NCI-H1417 treated with DMSO at 0.1 percent for 48 hours (cell line): ENCODE measurements around the gene BACH1.
"Not testable (repeated sequence)": the region's sequence is repeated elsewhere in the genome, so short reads cannot be mapped to it uniquely, and the experiment has no call there.

Experiments used
- DNase-seq: peaks from one replicate; lab custom pipeline; 2025; lab: John Stamatoyannopoulos, UW

The BACH1 gene

DNA sequence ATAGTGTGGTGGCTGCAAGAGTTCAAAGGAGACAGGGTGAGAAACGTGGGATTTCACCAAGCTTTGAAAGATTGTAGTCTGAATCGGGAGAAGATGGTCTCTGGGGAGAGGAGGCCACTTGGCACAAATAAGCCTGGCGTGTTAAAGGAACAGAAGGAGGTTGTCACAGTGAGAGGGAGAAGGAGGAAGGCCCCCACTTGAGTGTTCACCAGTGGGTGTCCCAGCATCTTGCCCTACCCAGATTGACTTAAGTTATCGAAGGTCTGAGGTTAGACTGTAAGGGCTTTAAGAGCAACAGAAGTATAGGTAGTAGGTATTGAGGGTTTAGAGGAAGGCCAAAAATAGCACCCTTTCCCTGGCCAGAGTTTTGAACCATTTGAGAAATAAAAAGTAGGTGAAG is 48.0 kb downstream of the BACH1 start:
- no peak for DNase-seq

DNA sequence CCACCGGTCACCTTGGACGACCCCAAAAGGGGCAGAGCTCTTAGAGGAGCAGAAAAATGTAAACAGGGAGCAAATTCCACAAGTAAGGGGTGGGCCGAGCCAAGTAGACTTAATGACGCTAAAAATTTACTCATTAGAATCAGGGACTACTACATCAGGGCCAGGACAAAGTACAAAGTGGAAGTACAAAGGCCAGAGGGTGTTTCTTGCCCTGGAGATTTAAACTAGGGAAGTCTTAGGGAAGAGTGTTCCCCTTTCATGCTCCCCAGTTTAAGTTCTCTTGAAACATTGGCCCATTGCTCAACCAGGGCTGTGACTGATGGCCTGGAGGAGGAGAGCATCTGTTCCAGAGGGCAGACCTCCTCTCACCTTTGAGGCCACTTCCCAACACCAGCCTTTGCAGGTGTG is 48.6 kb downstream of the BACH1 start:
- DNase-seq = no peak

DNA sequence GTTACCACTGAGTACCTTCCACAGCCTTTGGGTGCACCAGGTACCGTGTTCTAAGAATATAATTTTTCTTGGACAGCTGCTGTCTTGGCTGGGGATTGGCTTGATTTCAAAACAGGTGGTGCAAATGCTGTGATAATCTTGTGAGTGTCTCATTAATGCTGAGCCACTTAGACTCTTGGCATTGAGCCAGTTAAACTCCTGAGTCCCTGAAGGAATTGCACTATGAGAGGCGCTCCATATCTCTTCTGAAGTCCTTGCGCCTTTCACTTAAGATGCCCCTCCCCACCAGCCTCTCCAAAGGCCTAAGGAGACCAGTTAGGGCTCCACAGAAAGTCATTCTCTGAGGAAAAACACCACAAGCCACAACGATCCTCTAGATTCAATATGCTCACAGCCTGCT is 51.0 kb downstream of the BACH1 start:
- no peak for DNase-seq

DNA sequence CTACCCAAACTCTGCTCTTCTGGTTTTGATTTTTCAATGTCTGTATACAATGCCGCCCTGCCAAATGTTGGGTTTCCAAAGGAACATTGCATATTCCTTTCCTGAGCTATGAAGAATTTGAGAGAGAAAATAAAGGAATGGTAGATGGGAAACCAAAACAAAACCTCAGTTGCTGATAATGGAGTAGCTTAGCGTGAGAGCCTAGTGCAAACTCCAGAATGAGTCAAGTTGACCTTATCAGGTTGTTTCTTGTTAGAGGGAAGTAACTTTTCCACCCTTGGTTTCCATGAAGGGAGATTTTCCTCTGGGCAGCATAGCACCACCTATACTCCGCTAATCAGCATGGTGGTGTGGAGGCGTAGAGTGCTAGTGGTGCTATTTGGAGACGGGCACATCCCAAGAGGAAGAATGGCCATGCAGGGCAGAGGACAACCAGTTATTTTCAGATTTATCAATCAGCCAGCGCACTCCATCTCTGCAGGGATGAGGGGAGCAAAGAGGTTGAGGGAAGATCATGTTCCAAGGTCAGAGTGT is 51.6 kb downstream of the BACH1 start:
- no peak for DNase-seq

DNA sequence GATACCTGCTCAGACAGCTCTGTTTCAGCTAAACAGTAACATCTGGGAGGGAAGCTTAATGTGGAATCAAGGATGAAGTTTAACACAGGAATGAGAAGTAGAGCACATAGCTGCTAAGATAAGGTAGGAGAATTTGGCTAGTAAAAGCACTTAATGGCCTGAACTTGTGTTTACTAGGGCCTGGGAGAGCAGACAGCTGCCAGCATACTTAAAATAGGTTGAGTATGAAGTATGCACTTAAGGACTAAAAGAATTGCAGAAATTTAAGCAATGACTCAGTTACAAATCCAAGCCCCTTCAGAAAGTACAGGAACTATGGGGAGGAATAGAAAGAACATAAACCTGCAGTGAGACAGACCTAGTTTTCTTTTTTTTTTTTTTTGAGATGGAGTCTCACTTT is 53.0 kb downstream of the BACH1 start:
- DNase-seq = no peak

DNA sequence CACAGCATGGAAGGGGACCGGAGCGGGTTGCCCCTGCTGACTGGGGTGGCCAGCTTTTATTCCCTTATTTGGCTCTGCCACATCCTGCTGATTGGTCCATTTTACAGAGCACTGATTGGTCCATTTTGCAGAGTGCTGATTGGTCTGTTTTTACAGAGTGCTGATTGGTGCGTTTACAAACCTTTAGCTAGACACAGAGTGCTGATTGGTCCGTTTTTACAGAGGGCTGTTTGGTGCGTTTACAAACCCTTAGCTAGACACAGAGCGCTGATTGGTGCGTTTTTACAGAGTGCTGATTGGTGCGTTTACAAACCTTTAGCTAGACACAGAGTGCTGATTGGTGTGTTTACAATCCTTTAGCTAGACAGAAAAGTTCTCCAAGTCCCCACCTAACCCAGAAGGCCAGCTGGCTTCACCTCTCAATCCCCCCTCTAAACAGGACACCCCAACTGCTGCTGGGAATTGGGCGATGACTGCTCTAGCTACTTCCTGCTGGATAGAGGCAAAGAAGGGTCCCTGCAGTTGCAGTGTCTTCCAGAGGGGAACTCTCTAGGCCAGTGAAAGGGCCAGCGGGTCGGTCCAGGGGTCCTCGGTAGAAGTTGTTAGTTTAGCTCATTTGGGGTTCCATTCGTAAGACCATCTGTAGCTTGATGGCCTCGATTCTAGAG is 56.5 kb downstream of the BACH1 start:
- not testable (repeated sequence) for DNase-seq

DNA sequence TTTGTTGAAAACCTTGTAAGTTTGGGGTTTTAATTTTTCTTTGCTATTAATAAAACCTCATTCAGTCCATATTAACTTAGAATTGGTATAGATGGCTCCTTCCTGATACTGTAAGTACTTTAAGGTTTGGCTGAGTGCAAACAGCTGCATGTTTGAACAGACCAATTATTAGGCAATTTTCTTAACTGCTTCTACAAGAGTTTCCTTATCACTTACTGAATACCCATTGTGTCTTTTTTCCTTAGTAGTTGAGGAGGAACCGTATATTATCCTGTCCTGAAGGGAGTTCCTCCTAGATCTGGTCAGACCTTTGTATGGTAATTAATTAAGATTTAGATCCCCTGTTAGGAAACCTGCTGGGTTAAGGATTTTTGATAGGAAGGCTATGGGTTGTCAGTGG is 57.6 kb downstream of the BACH1 start:
- not testable (repeated sequence) for DNase-seq

DNA sequence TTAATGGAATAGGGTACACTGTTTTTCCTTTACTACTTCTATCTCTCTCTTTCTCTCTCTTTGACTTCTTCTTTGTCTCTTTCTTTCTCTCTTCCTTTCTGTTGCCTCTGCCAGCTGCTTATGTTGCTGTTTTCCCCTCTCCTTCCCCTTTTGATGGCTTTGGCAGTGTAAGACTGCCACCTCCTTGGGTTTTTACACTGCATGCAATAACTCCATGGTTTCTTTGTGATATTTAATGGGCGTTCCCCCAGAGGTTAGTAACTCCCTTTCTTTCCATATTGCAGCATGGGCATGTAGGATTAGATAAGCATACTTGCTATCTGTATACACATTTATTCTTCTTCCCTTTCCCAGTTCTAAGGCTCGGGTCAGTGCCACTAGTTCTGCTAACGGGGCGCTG is 58.1 kb downstream of the BACH1 start:
- DNase-seq = not testable (repeated sequence)

DNA sequence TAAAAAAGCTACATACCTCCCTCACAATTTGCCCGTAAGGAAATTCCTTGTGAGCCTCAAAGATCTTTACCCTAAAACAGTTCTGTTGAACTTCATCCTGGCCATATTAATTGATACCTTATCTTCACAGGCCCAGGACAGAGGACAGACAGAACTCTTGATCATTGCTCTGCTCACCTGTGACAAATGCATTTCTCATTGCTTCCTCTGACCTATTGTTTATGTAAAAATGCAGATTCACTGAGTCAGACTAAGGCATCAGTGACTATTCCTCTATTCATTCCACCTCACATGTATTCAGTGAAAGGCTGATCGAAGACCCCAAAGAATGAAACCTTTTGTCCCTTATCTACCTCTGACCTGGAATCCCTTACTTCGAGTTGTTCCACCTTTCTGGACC is 61.0 kb downstream of the BACH1 start:
- DNase-seq = no peak

DNA sequence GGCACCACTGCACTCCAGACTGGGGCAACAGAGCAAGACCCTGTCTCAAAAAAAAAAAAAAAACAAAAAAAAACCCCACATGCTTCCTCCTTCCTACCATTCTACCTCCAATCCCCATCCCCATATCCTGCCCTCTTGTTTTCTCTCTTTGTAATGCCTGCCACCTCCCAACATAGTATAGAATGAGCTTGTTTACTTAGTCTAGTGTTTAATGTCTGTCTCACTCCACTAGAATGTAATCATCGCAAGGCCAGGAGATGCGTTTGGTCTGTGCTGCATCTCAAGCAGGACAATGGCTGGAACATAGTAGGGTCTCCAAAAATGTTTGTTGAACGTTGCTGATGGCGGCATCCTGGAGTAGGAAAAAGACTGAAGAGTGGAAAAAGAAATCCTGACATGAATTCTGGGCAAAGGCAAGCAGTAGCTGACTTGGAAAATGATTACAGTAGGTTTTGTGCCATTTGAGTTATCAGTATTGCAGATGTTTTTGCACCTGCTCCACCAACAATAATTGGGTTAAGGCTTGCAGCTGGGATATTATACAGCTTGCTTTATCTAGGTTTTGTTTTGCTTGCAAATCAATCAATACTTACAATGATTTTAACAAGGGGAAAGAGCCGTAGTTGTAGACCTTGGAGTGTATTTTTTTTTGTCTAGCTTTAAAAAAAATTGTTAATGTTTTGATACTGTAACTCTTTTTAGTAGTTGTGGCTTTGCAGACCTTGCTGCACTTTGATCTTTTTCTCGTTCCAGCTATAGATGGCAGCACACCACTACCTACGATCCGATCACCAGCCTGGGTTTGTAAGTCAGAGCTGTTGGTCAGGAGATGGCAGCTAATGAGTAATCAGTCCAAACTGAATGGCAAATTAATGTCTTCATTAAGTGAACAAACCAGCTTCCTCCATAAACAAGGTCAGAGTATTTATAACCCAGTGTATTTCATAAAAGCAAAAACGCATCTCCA is 62.4 kb downstream of the BACH1 start:
- peak; percentile 1 for DNase-seq

DNA sequence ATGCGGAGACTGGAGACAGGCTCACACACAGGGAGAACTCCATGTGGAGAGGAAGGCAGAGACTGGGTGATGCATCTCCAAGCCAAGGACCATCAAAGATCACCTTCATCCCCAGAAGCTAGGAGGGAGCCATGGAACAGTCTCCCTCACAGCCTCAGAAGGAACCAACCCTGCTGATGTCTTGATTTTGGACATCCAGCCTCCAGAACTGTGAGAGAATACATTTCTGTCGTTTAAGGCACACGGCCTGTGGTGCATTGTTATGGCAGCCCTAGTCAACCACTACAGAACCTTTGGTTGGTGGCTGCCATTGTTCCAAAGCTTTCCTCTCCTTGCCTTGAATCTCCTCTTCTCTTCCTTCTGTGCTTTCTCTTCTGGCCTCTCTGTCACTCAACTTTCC is 64.0 kb downstream of the BACH1 start:
- DNase-seq = no peak

DNA sequence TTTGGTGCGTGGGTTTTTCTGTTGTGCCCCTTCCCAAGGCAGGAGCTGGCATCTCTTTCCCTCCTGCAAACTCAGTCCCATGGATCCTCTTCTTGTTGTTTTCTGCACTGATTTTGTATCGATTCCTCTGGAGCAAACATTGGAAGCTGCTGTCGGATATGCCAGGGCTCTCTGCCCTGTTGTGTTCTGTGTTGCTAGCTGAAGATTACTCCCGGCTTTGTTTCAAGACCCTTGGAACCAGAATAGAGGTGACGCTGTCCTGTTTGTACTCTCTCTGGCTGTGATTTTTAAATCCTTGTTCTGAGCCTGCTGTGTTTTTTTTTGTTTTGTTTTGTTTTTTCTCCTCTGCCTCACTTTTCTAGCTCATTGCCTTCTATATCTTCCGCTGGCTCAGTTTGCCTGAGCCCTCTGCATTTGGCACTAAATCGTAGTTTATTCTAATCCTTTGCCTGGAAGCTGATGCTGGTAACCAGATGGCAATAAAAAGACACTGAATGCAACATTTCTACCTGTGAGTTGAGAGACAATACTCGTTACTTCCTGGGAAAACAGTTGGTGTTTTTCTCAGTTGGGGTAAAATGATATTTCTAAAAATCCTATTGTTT is 67.0 kb downstream of the BACH1 start:
- DNase-seq = no peak

DNA sequence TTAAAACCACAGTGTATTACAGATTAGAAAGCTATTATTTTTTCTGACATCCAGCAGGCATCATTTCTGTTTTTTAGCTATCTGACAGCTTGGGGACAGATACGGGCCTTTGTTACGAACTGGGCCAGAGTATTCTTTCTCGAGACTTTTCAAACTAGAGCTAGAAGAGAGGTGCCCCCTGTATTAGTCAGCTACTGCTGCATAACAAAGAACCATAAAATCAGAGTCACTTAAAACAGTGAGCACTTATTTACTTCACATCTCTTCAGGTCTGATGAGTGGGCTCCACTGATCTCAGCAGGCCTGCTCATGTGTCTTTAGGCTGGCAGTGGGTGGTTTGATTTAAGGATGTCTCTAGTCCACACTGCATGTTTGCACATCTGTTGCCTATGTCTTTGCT is 67.8 kb downstream of the BACH1 start:
- no peak for DNase-seq

DNA sequence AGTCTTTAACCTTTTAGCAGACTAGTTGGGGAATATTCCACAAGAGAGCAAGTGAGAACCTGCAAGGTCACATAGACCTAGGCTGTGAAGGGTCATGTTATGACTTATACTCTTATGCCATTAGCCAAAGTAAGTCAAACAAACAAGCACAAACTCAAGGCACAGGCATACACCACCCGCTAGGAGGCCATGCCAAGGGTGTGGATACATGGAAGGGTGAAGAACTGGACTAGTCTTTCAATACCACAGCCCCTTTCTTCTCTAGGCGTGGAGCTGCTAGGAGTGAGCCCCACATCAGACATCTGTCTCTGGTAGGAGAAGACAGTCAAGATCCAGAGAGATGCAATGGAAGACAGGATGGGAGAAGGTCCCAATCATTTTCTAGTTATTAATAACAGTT is 68.6 kb downstream of the BACH1 start:
- DNase-seq = no peak

DNA sequence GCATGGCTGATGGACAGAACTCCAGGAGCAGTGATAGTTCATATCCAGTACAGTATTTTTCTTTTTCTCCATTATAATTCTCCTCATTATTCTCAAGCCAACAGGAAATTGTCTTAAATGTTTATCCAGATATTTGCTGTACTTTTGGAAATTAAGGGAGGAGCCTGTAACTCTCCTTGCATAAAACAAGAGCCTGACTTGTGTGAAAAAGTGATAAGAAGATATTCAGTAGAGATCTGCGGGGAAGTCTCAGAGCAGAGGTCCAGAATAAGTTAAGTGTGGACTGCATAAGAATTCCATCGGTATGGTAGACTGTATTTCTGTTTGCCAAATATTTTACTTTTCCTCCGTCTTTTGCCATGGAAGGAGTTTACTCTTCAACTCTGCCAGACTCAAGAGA is 70.2 kb downstream of the BACH1 start:
- no peak for DNase-seq

DNA sequence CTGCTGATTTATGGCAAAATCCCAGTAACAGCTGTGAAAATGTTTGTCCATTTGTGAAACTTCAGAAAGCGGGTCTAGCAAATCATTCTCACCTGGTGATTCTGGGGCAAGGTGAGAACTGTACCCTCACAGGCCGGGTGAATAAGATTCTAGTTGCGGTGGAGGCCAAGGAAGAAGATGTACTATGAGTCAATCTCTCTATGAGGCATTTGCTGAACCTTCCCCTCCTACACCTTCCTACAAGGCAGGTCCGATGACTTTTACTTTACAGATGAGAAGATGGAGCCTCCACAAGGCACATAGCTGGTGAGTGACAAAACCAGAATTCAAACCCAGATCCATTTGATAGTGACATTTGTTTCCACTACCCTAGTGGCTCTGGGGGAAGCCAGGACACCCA is 72.7 kb downstream of the BACH1 start:
- DNase-seq = no peak

DNA sequence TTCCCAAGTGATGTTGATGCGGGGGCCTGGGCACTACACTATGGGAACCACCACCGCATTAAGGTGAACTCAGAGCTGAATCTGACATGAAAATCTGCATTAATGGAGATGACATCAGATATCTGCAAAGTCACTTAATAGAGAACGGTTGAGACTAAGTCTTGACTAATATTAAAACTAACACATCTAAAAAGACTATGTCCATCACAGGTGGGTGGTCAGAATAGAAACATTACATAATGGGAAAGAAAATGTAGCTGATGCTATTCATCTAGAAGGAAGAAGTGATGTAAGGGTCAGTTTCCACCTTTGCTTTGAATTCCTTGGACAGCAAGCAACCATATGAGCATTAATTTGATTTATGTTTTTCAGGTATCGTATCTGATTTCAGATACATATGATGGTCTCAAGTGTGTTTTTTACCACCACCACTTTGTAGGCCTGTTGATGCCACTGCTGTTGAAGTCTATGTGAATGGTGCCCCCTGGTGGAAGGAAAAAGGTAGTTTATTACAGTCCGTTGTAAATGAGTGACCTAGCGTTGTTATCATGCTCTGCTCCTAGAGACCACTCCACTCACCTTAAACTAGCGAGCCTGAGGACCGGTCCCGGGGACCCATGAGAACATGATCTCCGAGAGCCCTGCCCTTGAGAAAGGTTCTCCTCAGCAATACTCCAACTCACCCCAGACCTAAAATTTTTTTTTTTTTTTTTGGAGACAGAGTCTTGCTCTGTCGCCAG is 73.5 kb downstream of the BACH1 start:
- peak; percentile 47 for DNase-seq

DNA sequence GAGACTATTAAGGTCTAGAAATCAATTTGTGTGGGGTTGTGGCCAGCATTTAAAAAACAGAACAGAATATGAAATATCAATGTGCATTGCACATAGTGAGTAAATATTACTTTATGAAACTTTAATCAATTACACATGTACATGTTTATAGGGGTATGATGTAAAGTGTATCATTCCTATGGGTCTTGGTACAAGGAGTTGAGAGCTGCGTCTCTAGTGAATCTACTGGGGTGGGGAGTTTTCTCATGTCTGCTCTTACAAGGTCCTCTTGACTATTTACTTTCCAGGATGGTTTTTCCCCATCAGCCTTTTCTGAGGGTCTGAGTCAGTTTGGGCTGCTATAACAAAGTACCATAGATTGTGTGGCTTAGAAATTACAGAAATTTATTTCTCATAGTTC is 75.8 kb downstream of the BACH1 start:
- no peak for DNase-seq

DNA sequence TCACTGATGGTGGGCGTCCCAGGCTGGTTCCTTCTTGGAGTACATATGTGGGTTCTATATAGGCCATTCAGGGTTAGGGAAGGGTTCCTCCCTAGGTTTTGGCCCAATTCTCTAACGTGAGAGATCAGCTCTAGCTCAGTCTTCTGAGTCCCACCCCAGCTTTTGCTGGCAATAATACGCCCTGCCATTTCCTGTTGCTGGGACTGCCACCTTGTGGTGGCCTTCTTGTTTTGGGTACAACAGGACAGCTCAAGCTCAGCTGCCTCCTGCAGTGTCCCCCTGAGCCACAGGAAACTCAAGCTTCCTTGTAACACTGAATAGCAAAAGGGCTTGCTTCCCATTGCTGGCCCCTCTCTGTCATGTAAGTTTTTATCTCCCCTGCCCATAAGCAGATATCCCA is 77.8 kb downstream of the BACH1 start:
- no peak for DNase-seq

DNA sequence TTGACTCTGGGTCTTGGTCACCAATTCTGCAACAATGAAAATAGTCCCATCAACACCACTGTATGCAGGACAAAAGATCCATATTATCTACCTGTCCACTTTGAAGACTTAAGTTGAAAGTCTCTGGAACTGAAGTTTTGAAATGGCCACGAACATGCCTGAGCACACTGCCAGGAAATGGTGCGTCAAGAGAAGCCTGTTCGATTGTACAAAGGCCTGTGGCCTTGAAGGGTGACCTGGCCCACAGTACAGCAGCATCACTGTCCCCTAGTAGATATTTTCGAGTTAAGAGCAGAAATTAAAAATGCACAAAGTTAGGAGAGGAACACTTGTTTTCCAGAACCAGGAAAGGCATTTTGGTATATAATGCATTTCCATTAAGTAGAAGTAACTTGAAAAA is 78.5 kb downstream of the BACH1 start:
- DNase-seq = no peak

DNA sequence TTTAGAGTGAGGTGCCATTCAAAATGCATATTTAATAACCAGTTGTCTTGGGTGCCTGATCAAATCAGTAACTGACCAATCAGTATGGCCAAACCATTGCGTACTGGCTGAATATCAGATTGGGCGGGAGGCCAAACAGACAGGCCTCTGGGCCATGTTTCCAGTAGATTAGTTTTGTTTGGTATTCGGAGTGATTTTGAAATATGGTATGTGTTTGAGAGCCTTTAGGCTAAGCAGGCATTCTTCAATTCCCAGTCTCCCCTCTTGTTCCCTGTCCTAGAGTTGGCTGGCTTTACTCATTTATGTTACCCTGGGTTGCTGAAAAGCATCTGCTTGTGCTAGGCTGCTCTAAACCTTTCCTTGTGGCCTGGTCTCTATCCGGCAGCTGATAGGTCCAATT is 80.1 kb downstream of the BACH1 start:
- DNase-seq = no peak

DNA sequence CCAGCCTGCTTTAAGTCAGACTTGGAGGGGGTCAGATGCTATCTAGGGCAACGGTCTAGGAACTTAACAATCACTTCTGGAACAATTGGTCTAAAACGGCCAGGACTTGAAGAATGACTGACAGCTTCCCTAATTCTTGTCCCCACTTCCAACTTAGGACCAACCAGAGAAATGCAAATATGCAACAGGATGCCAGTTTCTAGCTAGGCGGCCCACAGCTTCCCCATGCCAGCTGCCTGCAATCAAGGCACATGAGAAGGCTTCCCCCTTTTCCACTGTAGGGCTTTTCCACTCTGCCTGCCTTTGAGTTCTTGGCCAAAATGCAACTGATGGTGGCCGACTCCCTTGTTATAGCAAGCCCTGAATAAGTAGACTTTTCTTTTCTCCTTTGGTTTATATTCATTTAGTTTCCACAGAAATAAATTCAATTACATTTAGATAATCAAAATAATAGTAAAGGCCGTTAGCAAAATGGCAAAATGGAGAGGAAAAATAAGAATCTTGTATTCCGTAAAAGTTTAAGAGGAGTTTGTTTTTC is 80.9 kb downstream of the BACH1 start:
- no peak for DNase-seq
